GM18520 (cell line): ENCODE results near the gene ZNF341.
"Not testable (repeated sequence)": the region's sequence is repeated elsewhere in the genome, so short reads cannot be mapped to it uniquely, and the experiment has no call there.

ENCODE experiments used
- ATAC-seq: cut with Tn5 transposase; IDR thresholded peaks from one replicate; pipeline ENCODE4 v1.9.1; 2021; ENCODE audit not compliant: unreplicated experiment

ZNF341 gene

GRCh38 chr20:33731693-33732165, at the start of gene ZNF341:
ZNF341 (plus strand) TSS chr20:33731996; CDS start chr20:33732022, 26 bp downstream.
- peak; percentile 66 for ATAC-seq

- ATAC-seq, result no peak
Observed at GRCh38 chr20:33684533-33685327, 47.1 kb upstream of the ZNF341 start.

GRCh38 chr20:33685328-33686099, 46.3 kb upstream of the ZNF341 start:
- peak; percentile 16 for ATAC-seq

GRCh38 chr20:33686100-33686983, 45.5 kb upstream of the ZNF341 start, which contains the start of gene E2F1:
E2F1 (minus strand) TSS chr20:33686385; CDS start chr20:33686264, 121 bp downstream.
- ATAC-seq, result peak; percentile 77

GRCh38 chr20:33686984-33687366, 44.8 kb upstream of the ZNF341 start:
- ATAC-seq, result no peak

GRCh38 chr20:33687370-33687915, 44.4 kb upstream of the ZNF341 start:
- ATAC-seq, result no peak

GRCh38 chr20:33687993-33688937, 43.5 kb upstream of the ZNF341 start:
- ATAC-seq, result no peak

- no peak for ATAC-seq
Observed at GRCh38 chr20:33688938-33689424, 42.8 kb upstream of the ZNF341 start.

GRCh38 chr20:33689493-33689892, 42.3 kb upstream of the ZNF341 start:
- ATAC-seq, result no peak

GRCh38 chr20:33689973-33690372, 41.8 kb upstream of the ZNF341 start:
- ATAC-seq, result no peak

- no peak for ATAC-seq
Observed at GRCh38 chr20:33693289-33693688, 38.5 kb upstream of the ZNF341 start.

GRCh38 chr20:33693741-33694638, 37.8 kb upstream of the ZNF341 start:
- no peak for ATAC-seq

- no peak for ATAC-seq
Observed at GRCh38 chr20:33694639-33695012, 37.2 kb upstream of the ZNF341 start.

- ATAC-seq, result no peak
Observed at GRCh38 chr20:33696448-33696847, 35.3 kb upstream of the ZNF341 start.

GRCh38 chr20:33697129-33697528, 34.7 kb upstream of the ZNF341 start:
- ATAC-seq, result no peak

GRCh38 chr20:33698966-33699365, 32.8 kb upstream of the ZNF341 start:
- not testable (repeated sequence) for ATAC-seq

- not testable (repeated sequence) for ATAC-seq
Observed at GRCh38 chr20:33700696-33701441, 30.9 kb upstream of the ZNF341 start.
